Coronary artery (tissue), 2 donors: ENCODE results near the gene SPTBN1.

Source experiments
- DNase-seq: peaks from one replicate; pipeline ENCODE4 v3.0.0-alpha.2; 2017; ENCODE audit warnings: low spot score
- H3K27ac ChIP-seq, 2 donors: fragments of 200-600 bp; sonication (generic); one replicate each; pipeline ENCODE4 v1.5.1; 2016 to 2019
- H3K4me3 ChIP-seq: fragments of 200-600 bp; sonication (generic); 2 replicates; pipeline ENCODE4 v1.5.1; 2016; ENCODE audit warnings: mild to moderate bottlenecking, moderate library complexity
- CTCF ChIP-seq: fragments of 200-600 bp; sonication (generic); IDR thresholded peaks from one replicate; pipeline ENCODE4 v1.5.1; 2019; ENCODE audit warnings: antibody characterized with exemption

Gene SPTBN1

GRCh38 chr2:54581326-54582039, 125.4 kb downstream of the SPTBN1 start:
- Histone ChIP-seq H3K4me3 (no peak overlapping the region), H3K27ac (no peak overlapping the region)
- DNase-seq, result no peak
- TF ChIP-seq CTCF, result no peak

GRCh38 chr2:54582987-54583386, 126.9 kb downstream of the SPTBN1 start:
- TF ChIP-seq CTCF, result no peak
- no peak overlapping the region for H3K27ac ChIP-seq
- DNase-seq, result no peak
- no peak overlapping the region for H3K4me3 ChIP-seq

GRCh38 chr2:54584598-54584997, 128.5 kb downstream of the SPTBN1 start:
- no peak overlapping the region for H3K27ac ChIP-seq

GRCh38 chr2:54585136-54585733, 129.1 kb downstream of the SPTBN1 start:
- Histone ChIP-seq H3K4me3 (no peak overlapping the region), H3K27ac (no peak overlapping the region)
- TF ChIP-seq CTCF, result no peak
- DNase-seq, result no peak

More at GRCh38 chr2:54584598-54584997, 128.5 kb downstream of the SPTBN1 start:
- DNase-seq, result no peak
- no peak overlapping the region for H3K4me3 ChIP-seq
- no peak for TF ChIP-seq CTCF

GRCh38 chr2:54586062-54586461, 129.9 kb downstream of the SPTBN1 start:
- Histone ChIP-seq H3K4me3 (no peak overlapping the region), H3K27ac (no peak overlapping the region)
- DNase-seq, result no peak
- TF ChIP-seq CTCF, result no peak

GRCh38 chr2:54586494-54586893, 130.4 kb downstream of the SPTBN1 start:
- H3K4me3 ChIP-seq, result no peak overlapping the region
- TF ChIP-seq CTCF, result no peak
- no peak overlapping the region for H3K27ac ChIP-seq
- no peak for DNase-seq
